Mesenchymal stem cell (in vitro differentiated cells and primary cell): ENCODE results near the gene MSMP.

Experiments used
- DNase-seq: peaks from one replicate; pipeline ENCODE4 v3.0.0-alpha.2; 2013
- H2AFZ ChIP-seq: one replicate; pipeline ENCODE4 v1.6.1; 2013; ENCODE audit warnings: low read depth, mild to moderate bottlenecking, control low read depth, inconsistent platforms, low read length, moderate library complexity
- H2AK5ac ChIP-seq: 2 replicates; pipeline ENCODE4 v1.6.1; 2013; ENCODE audit warnings: low read length, moderate library complexity, mild to moderate bottlenecking, inconsistent platforms; ENCODE audit not compliant: severe bottlenecking
- H2BK120ac ChIP-seq: one replicate; pipeline ENCODE4 v1.6.1; 2013; ENCODE audit warnings: low read depth, mild to moderate bottlenecking, inconsistent platforms, low read length, moderate library complexity
- H2BK12ac ChIP-seq, 2 experiments: one replicate each; pipeline ENCODE4 v1.6.1; 2013; ENCODE audit warnings: inconsistent platforms in 2 of 2, low read length in 2 of 2, mild to moderate bottlenecking in 2 of 2, moderate library complexity in 2 of 2, control low read depth in 1 of 2
- H2BK15ac ChIP-seq: one replicate; pipeline ENCODE4 v1.6.1; 2013; ENCODE audit warnings: mild to moderate bottlenecking, low read depth, inconsistent platforms; ENCODE audit not compliant: poor library complexity, severe bottlenecking
- H2BK5ac ChIP-seq: 2 replicates; pipeline ENCODE4 v1.6.1; 2013; ENCODE audit warnings: low read depth, mild to moderate bottlenecking, low read length, control low read depth, inconsistent platforms; ENCODE audit not compliant: poor library complexity, severe bottlenecking
- H3K14ac ChIP-seq, 2 experiments: one replicate each; pipeline ENCODE4 v1.6.1; 2013; ENCODE audit warnings: inconsistent platforms in 2 of 2, low read length in 2 of 2, control low read depth in 1 of 2, mild to moderate bottlenecking in 1 of 2, moderate library complexity in 1 of 2
- H3K18ac ChIP-seq, 2 experiments: one replicate each; pipeline ENCODE4 v1.6.1; 2013; ENCODE audit warnings: inconsistent platforms in 2 of 2, low read length in 2 of 2, control low read depth in 1 of 2, low read depth in 1 of 2, mild to moderate bottlenecking in 1 of 2
- H3K23ac ChIP-seq, 2 experiments: one replicate each; pipeline ENCODE4 v1.6.1; 2013; ENCODE audit warnings: inconsistent platforms in 2 of 2, low read length in 2 of 2, mild to moderate bottlenecking in 2 of 2, moderate library complexity in 2 of 2, control low read depth in 1 of 2
- H3K27ac ChIP-seq: 2 replicates; pipeline ENCODE4 v1.5.1; 2013; ENCODE audit warnings: mild to moderate bottlenecking, moderate library complexity, low read length, control low read depth, inconsistent platforms; ENCODE audit not compliant: poor library complexity, severe bottlenecking
- H3K27me3 ChIP-seq, 2 experiments: 2 replicates each; pipeline versions ENCODE4 v1.6.1 to v1.7.0; 2013; ENCODE audit warnings: low read length in 2 of 2, mild to moderate bottlenecking in 2 of 2, moderate library complexity in 2 of 2, control low read depth in 1 of 2, inconsistent platforms in 1 of 2; ENCODE audit not compliant: control insufficient read depth in 1 of 2, insufficient read depth in 1 of 2
- H3K36me3 ChIP-seq, 2 experiments: 2 replicates each; pipeline versions ENCODE4 v1.6.1 to v1.7.0; 2013; ENCODE audit warnings: low read length in 2 of 2, control low read depth in 1 of 2, inconsistent platforms in 1 of 2, low read depth in 1 of 2, mild to moderate bottlenecking in 1 of 2; ENCODE audit not compliant: insufficient read depth in 2 of 2, control insufficient read depth in 1 of 2
- H3K4ac ChIP-seq, 2 experiments: one replicate each; pipeline ENCODE4 v1.6.1; 2013; ENCODE audit warnings: inconsistent platforms in 2 of 2, low read length in 2 of 2, mild to moderate bottlenecking in 2 of 2, moderate library complexity in 2 of 2, control low read depth in 1 of 2, low read depth in 1 of 2
- H3K4me1 ChIP-seq: 2 replicates; pipeline ENCODE4 v1.6.1; 2013; ENCODE audit warnings: low read depth, low read length, control low read depth; ENCODE audit not compliant: control insufficient read depth, insufficient read depth
- H3K4me2 ChIP-seq: 2 replicates; pipeline ENCODE4 v1.6.1; 2013; ENCODE audit warnings: low read length, mild to moderate bottlenecking, inconsistent platforms; ENCODE audit not compliant: poor library complexity, severe bottlenecking
- H3K4me3 ChIP-seq, 2 experiments: 2 replicates each; pipeline versions ENCODE4 v1.5.1 to v1.7.0; 2013; ENCODE audit warnings: low read length in 2 of 2, mild to moderate bottlenecking in 2 of 2, control low read depth in 1 of 2, low read depth in 1 of 2; ENCODE audit not compliant: insufficient read depth in 1 of 2
- H3K79me1 ChIP-seq: replicated peaks from 2 replicates; pipeline ENCODE4 v1.6.1; 2013; ENCODE audit warnings: mild to moderate bottlenecking, control low read depth, low read length, inconsistent platforms; ENCODE audit not compliant: poor library complexity, severe bottlenecking
- H3K9ac ChIP-seq: 2 replicates; pipeline ENCODE4 v1.7.0; 2013; ENCODE audit warnings: mild to moderate bottlenecking, low read length, moderate library complexity
- H3K9me3 ChIP-seq: 2 replicates; pipeline ENCODE4 v1.7.0; 2013; ENCODE audit warnings: mild to moderate bottlenecking, low read length; ENCODE audit not compliant: control insufficient read depth
- H4K8ac ChIP-seq: one replicate; pipeline ENCODE4 v1.6.1; 2013; ENCODE audit warnings: inconsistent platforms, mild to moderate bottlenecking, low read length, moderate library complexity
- H4K91ac ChIP-seq: one replicate; pipeline ENCODE4 v1.6.1; 2013; ENCODE audit warnings: mild to moderate bottlenecking, low read length, inconsistent platforms
- WGBS: methylation state at CpG from one replicate; pipeline ENCODE4 v1.1.7; 2013; ENCODE audit warnings: mixed read lengths; 5-methylcytosine and 5-hydroxymethylcytosine counted together

The MSMP gene

GRCh38 chr9:35778496-35778895 is 24.4 kb upstream of the MSMP start:
- H3K14ac ChIP-seq, result no peak overlapping the region
- no peak overlapping the region for H3K23ac ChIP-seq
- no peak for DNase-seq
- no peak overlapping the region for H3K4me3 ChIP-seq
- H3K9ac ChIP-seq, result no peak overlapping the region
- H3K79me1 ChIP-seq, result peaks cover 4% of the 10 kb centered on the region
- H3K18ac ChIP-seq, result no peak overlapping the region
- H4K91ac ChIP-seq, result no peak overlapping the region
- no peak overlapping the region for H2AFZ ChIP-seq
- H2BK12ac ChIP-seq, result no peak overlapping the region
- H3K4me1 ChIP-seq, result peaks cover 5% of the 10 kb centered on the region
- H4K8ac ChIP-seq, result no peak overlapping the region
- H3K9me3 ChIP-seq, result no peaks in the 10 kb centered on the region
- no peak overlapping the region for H2BK120ac ChIP-seq
- no peak overlapping the region for H3K27ac ChIP-seq
- 84% methylated on average over 3 of the region's 3 CpGs for WGBS
- peaks cover 4 to 19% of the 10 kb centered on the region in 2 experiments for H3K27me3 ChIP-seq
- no peak overlapping the region for H2AK5ac ChIP-seq
- no peak overlapping the region for H2BK15ac ChIP-seq
- no peak overlapping the region for H3K4me2 ChIP-seq
- no peaks in the 10 kb centered on the region for H3K36me3 ChIP-seq
- no peak overlapping the region for H3K4ac ChIP-seq
- no peak overlapping the region for H2BK5ac ChIP-seq

GRCh38 chr9:35776018-35776417 is 21.9 kb upstream of the MSMP start:
- no peak overlapping the region for H3K9ac ChIP-seq
- H2BK5ac ChIP-seq, result no peak overlapping the region
- no peak overlapping the region for H3K23ac ChIP-seq
- peaks cover 4 to 19% of the 10 kb centered on the region in 2 experiments for H3K27me3 ChIP-seq
- H2BK15ac ChIP-seq, result no peak overlapping the region
- peaks cover 8% of the 10 kb centered on the region for H3K4me1 ChIP-seq
- no peak overlapping the region for H3K4me2 ChIP-seq
- no peak overlapping the region for H2BK12ac ChIP-seq
- H3K79me1 ChIP-seq, result peaks cover 4% of the 10 kb centered on the region
- H3K36me3 ChIP-seq, result no peaks in the 10 kb centered on the region
- no peaks in the 10 kb centered on the region for H3K9me3 ChIP-seq
- no peak for DNase-seq
- H2BK120ac ChIP-seq, result no peak overlapping the region
- H4K91ac ChIP-seq, result no peak overlapping the region
- H2AK5ac ChIP-seq, result no peak overlapping the region
- H4K8ac ChIP-seq, result no peak overlapping the region
- H3K18ac ChIP-seq, result no peak overlapping the region
- H3K14ac ChIP-seq, result no peak overlapping the region
- H2AFZ ChIP-seq, result no peak overlapping the region
- H3K4ac ChIP-seq, result no peak overlapping the region
- 100% methylated on average over 2 of the region's 4 CpGs for WGBS
- H3K4me3 ChIP-seq, result no peak overlapping the region
- H3K27ac ChIP-seq, result no peak overlapping the region

GRCh38 chr9:35774907-35775635 is 21.0 kb upstream of the MSMP start:
- Histone ChIP-seq H2BK5ac (no peak overlapping the region), H3K23ac (no peak overlapping the region), H3K4ac (no peak overlapping the region), H2BK15ac (no peak overlapping the region), H3K4me1 (peaks cover 8% of the 10 kb centered on the region), H3K36me3 (no peaks in the 10 kb centered on the region), H4K91ac (no peak overlapping the region), H3K27ac (no peak overlapping the region), H3K18ac (peak overlapping the region in 1 of 2 experiments; percentile 41), H3K79me1 (peaks cover 4% of the 10 kb centered on the region), H2BK12ac (no peak overlapping the region), H3K4me2 (no peak overlapping the region), H2BK120ac (no peak overlapping the region), H2AK5ac (no peak overlapping the region), H3K14ac (no peak overlapping the region), H3K9ac (no peak overlapping the region), H4K8ac (no peak overlapping the region), H3K4me3 (no peak overlapping the region), H2AFZ (no peak overlapping the region), H3K9me3 (no peaks in the 10 kb centered on the region), H3K27me3 (peaks cover 4 to 16% of the 10 kb centered on the region in 2 experiments)
- DNase-seq, result no peak
- 60% methylated on average over 3 of the region's 7 CpGs for WGBS

- Histone ChIP-seq H2BK120ac (no peak overlapping the region), H4K91ac (no peak overlapping the region), H3K4ac (no peak overlapping the region), H3K4me2 (no peak overlapping the region), H3K79me1 (peaks cover 16% of the 10 kb centered on the region), H3K36me3 (peaks cover 0 to 3% of the 10 kb centered on the region in 2 experiments), H3K14ac (no peak overlapping the region), H3K18ac (no peak overlapping the region), H2BK5ac (no peak overlapping the region), H2BK12ac (no peak overlapping the region), H3K4me3 (no peak overlapping the region), H4K8ac (no peak overlapping the region), H2AFZ (no peak overlapping the region), H2BK15ac (no peak overlapping the region), H3K9me3 (no peaks in the 10 kb centered on the region), H3K4me1 (peaks cover 8% of the 10 kb centered on the region), H3K9ac (no peak overlapping the region), H3K27me3 (no peaks in the 10 kb centered on the region), H3K23ac (no peak overlapping the region), H2AK5ac (no peak overlapping the region), H3K27ac (no peak overlapping the region)
- DNase-seq, result no peak
- 88% methylated on average over 3 of the region's 3 CpGs for WGBS
These were observed 17.9 kb upstream of the MSMP start for GRCh38 chr9:35771943-35772342.
